ENCODE data around the gene RNASE8. TPM values are rescaled to one million over a fixed set of nuclear protein-coding genes. Genes with fewer than 3 reads are reported as not detected.
A peak's percentile ranks its signal among the peaks of the same experiment; 100 is the strongest.

The RNASE8 gene
- total RNA-seq, 1 experiment from 2014 or later: not detected

- ChIA-PET POLR2A (interaction anchor here (1.2 to 1.6 kb wide), 2 partner anchors 28 to 31 kb away, joined by 4 to 7 read pairs; partner anchors contain the start of gene ARHGEF40), CTCF (interaction anchor here (1.0 to 7.3 kb wide), 6 partner anchors 6 to 85 kb away, joined by 3 to 241 read pairs (median 5); partner anchors contain the start of genes ARHGEF40 and TMEM253)
- peak within 1 kb of the TSS; percentile 90 for H3K27ac Mint-ChIP-seq (ENCODE audit: low read depth, unreplicated experiment)
- intact Hi-C loops (cut with micrococcal nuclease): loop anchor here (5.0 kb wide), 1 partner anchor 486 kb away; no protein-coding TSS in a partner anchor
- DNase-seq (ENCODE audit: unreplicated experiment): peak; percentile 67
- no peaks in the 10 kb centered on the region for H3K9me3 Mint-ChIP-seq (ENCODE audit: unreplicated experiment)
- no TSS peak for BruUV-seq (replicated peaks)
- peak within 1 kb of the TSS; percentile 85 for H3K4me3 Mint-ChIP-seq (ENCODE audit: unreplicated experiment)
- no peaks in the 10 kb centered on the region for H3K27me3 Mint-ChIP-seq (ENCODE audit: insufficient read depth, unreplicated experiment)
- no peak for TF ChIP-seq CTCF (IDR thresholded peaks at IDR 0.05; ENCODE audit: unreplicated experiment)
- H3K36me3 Mint-ChIP-seq (ENCODE audit: insufficient read depth, unreplicated experiment): peaks cover under 1% of the 10 kb centered on the region
- peaks cover 34% of the 10 kb centered on the region for H3K4me1 Mint-ChIP-seq (ENCODE audit: insufficient read depth, unreplicated experiment)
Observed at GRCh38 chr14:21098076-21098891, 40.7 kb downstream of the RNASE8 start, which contains the start of gene ZNF219. Gene ZNF219 (minus strand): TSS chr14:21098655. CDS start chr14:21093591, 5,064 bp downstream.

GRCh38 chr14:21098892-21099595, 41.4 kb downstream of the RNASE8 start:
- Mint-ChIP-seq H3K36me3 (ENCODE audit: insufficient read depth, unreplicated experiment) (no peaks in the 10 kb centered on the region), H3K27me3 (ENCODE audit: insufficient read depth, unreplicated experiment) (no peaks in the 10 kb centered on the region), H3K27ac (ENCODE audit: low read depth, unreplicated experiment) (peak overlapping the region; percentile 90), H3K9me3 (ENCODE audit: unreplicated experiment) (no peaks in the 10 kb centered on the region), H3K4me1 (ENCODE audit: insufficient read depth, unreplicated experiment) (peaks cover 36% of the 10 kb centered on the region), H3K4me3 (ENCODE audit: unreplicated experiment) (peak overlapping the region; percentile 85)
- TF ChIP-seq CTCF (IDR thresholded peaks at IDR 0.05; ENCODE audit: unreplicated experiment): no peak
- CTCF ChIA-PET: interaction anchor here (1.1 to 10.5 kb wide), 4 partner anchors 32 to 85 kb away, joined by 3 to 248 read pairs (median 66); no protein-coding TSS in a partner anchor
- intact Hi-C loops (cut with micrococcal nuclease): loop anchor here (5.0 kb wide), 1 partner anchor 487 kb away; no protein-coding TSS in a partner anchor
- POLR2A ChIA-PET: interaction anchor here (0.6 to 1.6 kb wide), 3 partner anchors 10 to 110 kb away, joined by 3 to 4 read pairs (median 3); no protein-coding TSS in a partner anchor
- no peak for DNase-seq (ENCODE audit: unreplicated experiment)
- TSS peak; percentile 91 for BruUV-seq (replicated peaks)

- Mint-ChIP-seq H3K27me3 (ENCODE audit: insufficient read depth, unreplicated experiment) (no peaks in the 10 kb centered on the region), H3K4me1 (ENCODE audit: insufficient read depth, unreplicated experiment) (peaks cover 38% of the 10 kb centered on the region)
- CTCF ChIA-PET: interaction anchor here (1.2 to 10.5 kb wide), 5 partner anchors 5 to 106 kb away, joined by 3 to 248 read pairs (median 127); no protein-coding TSS in a partner anchor
Observed at GRCh38 chr14:21099596-21099985, 42.0 kb downstream of the RNASE8 start.

More at GRCh38 chr14:21099596-21099985, 42.0 kb downstream of the RNASE8 start:
- H3K36me3 Mint-ChIP-seq (ENCODE audit: insufficient read depth, unreplicated experiment): no peaks in the 10 kb centered on the region
- DNase-seq (ENCODE audit: unreplicated experiment): no peak
- intact Hi-C loops (cut with micrococcal nuclease): loop anchor here (5.0 kb wide), 1 partner anchor 487 kb away; no protein-coding TSS in a partner anchor
- peak overlapping the region; percentile 85 for H3K4me3 Mint-ChIP-seq (ENCODE audit: unreplicated experiment)
- TF ChIP-seq CTCF (IDR thresholded peaks at IDR 0.05; ENCODE audit: unreplicated experiment): no peak
- POLR2A ChIA-PET: interaction anchor here (0.6 to 1.6 kb wide), 3 partner anchors 10 to 110 kb away, joined by 3 to 4 read pairs (median 3); no protein-coding TSS in a partner anchor
- H3K9me3 Mint-ChIP-seq (ENCODE audit: unreplicated experiment): no peaks in the 10 kb centered on the region
- H3K27ac Mint-ChIP-seq (ENCODE audit: low read depth, unreplicated experiment): no peak overlapping the region
- BruUV-seq (replicated peaks): no TSS peak

Measured in MCF 10A (cell line).